HFFc6 (cell line): ENCODE measurements around the gene GADD45G. TPM values are rescaled to one million over a fixed set of nuclear protein-coding genes. Genes with fewer than 3 reads are reported as not detected.

Experiments used
- DNase-seq: peaks from one replicate; pipeline ENCODE4 v3.0.0-alpha.2; 2018
- H3K27ac Mint-ChIP-seq: 2 replicates; pipeline ENCODE4 v1.8.0; 2020; ENCODE audit warnings: mild to moderate bottlenecking, mixed read lengths
- H3K27me3 Mint-ChIP-seq: 2 replicates; pipeline ENCODE4 v1.8.0; 2021; ENCODE audit warnings: mild to moderate bottlenecking, moderate library complexity, mixed read lengths; ENCODE audit not compliant: insufficient read depth
- H3K36me3 Mint-ChIP-seq: 2 replicates; pipeline ENCODE4 v1.8.0; 2021; ENCODE audit warnings: low read depth, mixed read lengths
- H3K4me1 Mint-ChIP-seq: 2 replicates; pipeline ENCODE4 v1.8.0; 2020; ENCODE audit warnings: low read depth, mixed read lengths
- H3K4me3 Mint-ChIP-seq: 2 replicates; pipeline ENCODE4 v1.8.0; 2020; ENCODE audit warnings: mild to moderate bottlenecking, moderate library complexity, mixed read lengths
- H3K9me3 Mint-ChIP-seq: 2 replicates; pipeline ENCODE4 v1.8.0; 2020; ENCODE audit warnings: mild to moderate bottlenecking, mixed read lengths
- CTCF ChIP-seq: fragments of 200-600 bp; sonication (generic); IDR thresholded peaks from 2 replicates; pipeline ENCODE4 v1.5.0; 2021; ENCODE audit warnings: antibody characterized with exemption, mild to moderate bottlenecking
- long read RNA-seq: library from polyadenylated mRNA; unstranded; transcript quantifications from one replicate; pipeline ENCODE4 v2.0.0, GENCODE V29; 2019
- total RNA-seq, 6 experiments: library from RNA; stranded (reverse); fragmentation: NEBNext Ultra II Directional; extraction: Animal tissue kit (Norgen Biotek cat#: 25700); gene quantifications; 2 replicates in 1 of 6; 3 replicates in 5 of 6; pipeline ENCODE4 v1.2.3, GENCODE V29; 2021

Gene GADD45G
- total RNA-seq: under 1 TPM in 4 of 6 experiments, not detected in 2; 0.16 to 0.38 (median 0.24) TPM
- long read RNA-seq: 0 reads

- Mint-ChIP-seq H3K36me3 (no peaks in the 10 kb centered on the region), H3K27ac (no peak within 1 kb of the TSS; the same call in 1 of the 2 replicates), H3K27me3 (peaks cover 15% of the 10 kb centered on the region)
Measured at GRCh38 chr9:89604729-89605464, at the start of gene GADD45G. GADD45G (plus strand) TSS chr9:89605012; CDS start chr9:89605122, 110 bp downstream.

GRCh38 chr9:89555036-89555415 is 49.8 kb upstream of the GADD45G start:
- no peak overlapping the region for H3K4me3 Mint-ChIP-seq
- H3K36me3 Mint-ChIP-seq: no peaks in the 10 kb centered on the region
- H3K9me3 Mint-ChIP-seq: no peaks in the 10 kb centered on the region; the same call in 1 of the 2 replicates
- TF ChIP-seq CTCF: no peak
- no peak overlapping the region for H3K27ac Mint-ChIP-seq
- no peak for DNase-seq
- H3K4me1 Mint-ChIP-seq: no peaks in the 10 kb centered on the region
- peaks cover 18% of the 10 kb centered on the region for H3K27me3 Mint-ChIP-seq

More at GRCh38 chr9:89604729-89605464, at the start of gene GADD45G:
- Mint-ChIP-seq H3K4me1 (peaks cover 20% of the 10 kb centered on the region), H3K9me3 (no peaks in the 10 kb centered on the region), H3K4me3 (peak within 1 kb of the TSS; percentile 64)
- TF ChIP-seq CTCF: no peak
- DNase-seq: peak; percentile 57

- H3K27ac Mint-ChIP-seq: no peak overlapping the region
- DNase-seq: no peak
Measured at GRCh38 chr9:89555451-89556375, 49.1 kb upstream of the GADD45G start.

GRCh38 chr9:89558196-89558899 is 46.5 kb upstream of the GADD45G start:
- H3K36me3 Mint-ChIP-seq: no peaks in the 10 kb centered on the region
- no peak overlapping the region for H3K27ac Mint-ChIP-seq
- DNase-seq: no peak
- no peak for TF ChIP-seq CTCF
- H3K9me3 Mint-ChIP-seq: no peaks in the 10 kb centered on the region; the same call in 1 of the 2 replicates
- no peaks in the 10 kb centered on the region for H3K4me1 Mint-ChIP-seq
- H3K4me3 Mint-ChIP-seq: no peak overlapping the region
- peaks cover 22% of the 10 kb centered on the region for H3K27me3 Mint-ChIP-seq

More at GRCh38 chr9:89555451-89556375, 49.1 kb upstream of the GADD45G start:
- Mint-ChIP-seq H3K4me3 (no peak overlapping the region), H3K9me3 (no peaks in the 10 kb centered on the region; the same call in 1 of the 2 replicates), H3K36me3 (no peaks in the 10 kb centered on the region), H3K4me1 (no peaks in the 10 kb centered on the region), H3K27me3 (peaks cover 23% of the 10 kb centered on the region)
- TF ChIP-seq CTCF: no peak

- peaks cover 22% of the 10 kb centered on the region for H3K27me3 Mint-ChIP-seq
- no peaks in the 10 kb centered on the region for H3K36me3 Mint-ChIP-seq
- no peak for DNase-seq
- no peaks in the 10 kb centered on the region; the same call in 1 of the 2 replicates for H3K9me3 Mint-ChIP-seq
- TF ChIP-seq CTCF: no peak
- no peaks in the 10 kb centered on the region for H3K4me1 Mint-ChIP-seq
- no peak overlapping the region for H3K27ac Mint-ChIP-seq
- H3K4me3 Mint-ChIP-seq: no peak overlapping the region
Measured at GRCh38 chr9:89558948-89559347, 45.9 kb upstream of the GADD45G start.
